Inflammatory macrophage (primary cell): ENCODE data around the gene EARS2.
A peak's percentile ranks its signal among the peaks of the same experiment; 100 is the strongest.
"Not testable (repeated sequence)": the region's sequence is repeated elsewhere in the genome, so short reads cannot be mapped to it uniquely, and the experiment has no call there.

Experiments used
- DNase-seq, 2 donors: peaks; one replicate each; pipeline ENCODE4 v3.0.0-alpha.2; 2020 to 2022

EARS2 gene

GRCh38 chr16:23505180-23505665 lies 51.9 kb downstream of the EARS2 start:
- DNase-seq, result no peak

- peak; percentile 94 to 96 for DNase-seq
These were observed 52.5 kb downstream of the EARS2 start for GRCh38 chr16:23504453-23505179.

GRCh38 chr16:23504076-23504452 lies 53.1 kb downstream of the EARS2 start:
- peak; percentile 26 to 46 for DNase-seq

- peak in 1 of 2 donors; percentile 19 for DNase-seq
These were observed 54.7 kb downstream of the EARS2 start for GRCh38 chr16:23502466-23502865.

GRCh38 chr16:23501291-23501690 lies 55.9 kb downstream of the EARS2 start:
- no peak for DNase-seq

GRCh38 chr16:23500862-23501225 lies 56.3 kb downstream of the EARS2 start:
- DNase-seq, result peak; percentile 61 to 76

GRCh38 chr16:23500212-23500861 lies 56.8 kb downstream of the EARS2 start:
- DNase-seq, result no peak

- no peak for DNase-seq
These were observed 57.3 kb downstream of the EARS2 start for GRCh38 chr16:23499801-23500200.

GRCh38 chr16:23498863-23499262 lies 58.3 kb downstream of the EARS2 start:
- no peak for DNase-seq

- DNase-seq, result no peak
These were observed 59.6 kb downstream of the EARS2 start for GRCh38 chr16:23497543-23497868.

- peak; percentile 34 to 51 for DNase-seq
These were observed 60.2 kb downstream of the EARS2 start for GRCh38 chr16:23496821-23497542.

GRCh38 chr16:23495671-23496070 lies 61.5 kb downstream of the EARS2 start:
- no peak for DNase-seq

- no peak for DNase-seq
These were observed 63.0 kb downstream of the EARS2 start for GRCh38 chr16:23494188-23494587.

- DNase-seq, result no peak
These were observed 65.4 kb downstream of the EARS2 start for GRCh38 chr16:23491490-23492391.

GRCh38 chr16:23486480-23486879 lies 70.7 kb downstream of the EARS2 start:
- no peak for DNase-seq

- no peak for DNase-seq
These were observed 71.3 kb downstream of the EARS2 start for GRCh38 chr16:23485841-23486240.

GRCh38 chr16:23485257-23485614 lies 71.9 kb downstream of the EARS2 start:
- DNase-seq, result no peak

- DNase-seq, result no peak
These were observed 72.5 kb downstream of the EARS2 start for GRCh38 chr16:23484510-23485256.

- not testable (repeated sequence) for DNase-seq
These were observed 73.7 kb downstream of the EARS2 start for GRCh38 chr16:23483492-23483891.

- DNase-seq, result no peak
These were observed 74.4 kb downstream of the EARS2 start for GRCh38 chr16:23482778-23483177.

GRCh38 chr16:23480257-23480656 lies 76.9 kb downstream of the EARS2 start:
- DNase-seq, result no peak

- no peak for DNase-seq
These were observed 78.0 kb downstream of the EARS2 start for GRCh38 chr16:23479138-23479537.
